ENCODE measurements around the gene AKNA.
A peak's percentile ranks its signal among the peaks of the same experiment; 100 is the strongest.
"Not testable (repeated sequence)": the region's sequence is repeated elsewhere in the genome, so short reads cannot be mapped to it uniquely, and the experiment has no call there.

AKNA gene

GRCh38 chr9:114336699-114337395 is 50.9 kb downstream of the AKNA start:
- no peak for DNase-seq

- no peak for DNase-seq
Observed at GRCh38 chr9:114336157-114336556, 51.6 kb downstream of the AKNA start.

DNA sequence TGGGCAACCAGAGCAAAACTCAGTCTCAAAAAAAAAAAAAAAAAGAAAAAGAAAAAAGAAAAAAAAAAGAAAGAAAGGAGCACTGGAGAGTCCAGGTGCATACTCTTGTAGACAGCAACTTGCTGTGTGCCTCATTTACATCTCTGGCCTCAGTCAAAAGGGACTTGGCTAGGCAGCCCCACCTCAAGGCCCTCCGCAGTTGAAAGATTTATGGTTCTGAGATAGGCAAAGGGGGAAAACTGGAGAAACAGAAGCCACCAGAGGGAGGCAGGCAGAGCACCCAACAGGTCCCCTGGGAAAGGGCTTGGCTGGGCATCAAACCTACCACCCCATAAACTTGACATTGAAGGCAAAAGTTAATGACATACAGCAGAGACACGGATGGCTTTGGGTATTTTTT is 52.0 kb downstream of the AKNA start:
- DNase-seq, result no peak

DNA sequence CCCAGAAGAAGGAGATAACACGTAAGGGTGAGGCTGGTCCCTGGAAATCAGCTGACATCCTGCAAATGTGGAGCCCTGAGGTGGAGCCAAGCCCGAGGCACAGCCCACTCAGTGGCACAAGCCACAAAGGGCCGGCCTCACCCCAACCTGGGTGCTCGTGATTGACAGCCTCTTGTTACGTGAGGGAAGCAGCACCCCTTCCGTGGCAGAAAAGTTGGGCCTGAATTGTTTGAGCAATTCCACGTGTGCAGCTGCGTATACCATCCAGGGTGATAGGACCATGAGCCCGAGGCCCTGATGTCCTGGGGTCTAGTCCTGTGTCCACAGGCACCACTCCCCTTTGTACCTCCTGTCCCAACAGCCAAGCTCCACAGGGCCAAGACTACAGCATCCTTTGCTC is 53.3 kb downstream of the AKNA start:
- no peak for DNase-seq

- DNase-seq, result not testable (repeated sequence)
Observed at GRCh38 chr9:114333718-114334117, 54.1 kb downstream of the AKNA start.

DNA sequence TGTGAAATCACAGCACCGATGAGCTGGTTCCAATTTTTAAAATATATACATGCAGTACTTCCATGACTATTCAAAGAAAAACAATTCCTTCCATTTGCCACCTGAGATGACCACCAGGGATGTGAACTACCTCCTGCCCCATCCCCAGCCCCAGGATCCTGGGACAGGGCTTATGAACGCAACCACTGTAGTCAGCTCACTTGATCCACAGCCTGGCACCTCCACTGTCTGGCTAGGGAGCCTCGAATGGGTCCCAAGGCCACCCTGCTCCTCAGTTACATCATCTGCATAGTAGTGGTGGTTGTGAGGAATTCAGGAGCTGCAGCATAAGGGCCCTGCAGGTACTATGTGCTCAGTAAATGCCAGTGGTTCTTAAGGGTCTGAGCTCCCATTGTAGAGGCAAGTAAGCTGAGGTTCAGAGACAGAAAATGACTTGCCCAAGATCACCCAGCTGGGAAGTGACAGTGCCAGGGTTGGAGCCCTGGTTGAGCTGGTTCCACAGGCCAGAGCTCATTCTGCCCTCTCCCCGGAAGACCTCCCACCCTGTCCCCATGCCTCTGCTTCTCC is 55.2 kb downstream of the AKNA start:
- DNase-seq, result not testable (repeated sequence)

DNA sequence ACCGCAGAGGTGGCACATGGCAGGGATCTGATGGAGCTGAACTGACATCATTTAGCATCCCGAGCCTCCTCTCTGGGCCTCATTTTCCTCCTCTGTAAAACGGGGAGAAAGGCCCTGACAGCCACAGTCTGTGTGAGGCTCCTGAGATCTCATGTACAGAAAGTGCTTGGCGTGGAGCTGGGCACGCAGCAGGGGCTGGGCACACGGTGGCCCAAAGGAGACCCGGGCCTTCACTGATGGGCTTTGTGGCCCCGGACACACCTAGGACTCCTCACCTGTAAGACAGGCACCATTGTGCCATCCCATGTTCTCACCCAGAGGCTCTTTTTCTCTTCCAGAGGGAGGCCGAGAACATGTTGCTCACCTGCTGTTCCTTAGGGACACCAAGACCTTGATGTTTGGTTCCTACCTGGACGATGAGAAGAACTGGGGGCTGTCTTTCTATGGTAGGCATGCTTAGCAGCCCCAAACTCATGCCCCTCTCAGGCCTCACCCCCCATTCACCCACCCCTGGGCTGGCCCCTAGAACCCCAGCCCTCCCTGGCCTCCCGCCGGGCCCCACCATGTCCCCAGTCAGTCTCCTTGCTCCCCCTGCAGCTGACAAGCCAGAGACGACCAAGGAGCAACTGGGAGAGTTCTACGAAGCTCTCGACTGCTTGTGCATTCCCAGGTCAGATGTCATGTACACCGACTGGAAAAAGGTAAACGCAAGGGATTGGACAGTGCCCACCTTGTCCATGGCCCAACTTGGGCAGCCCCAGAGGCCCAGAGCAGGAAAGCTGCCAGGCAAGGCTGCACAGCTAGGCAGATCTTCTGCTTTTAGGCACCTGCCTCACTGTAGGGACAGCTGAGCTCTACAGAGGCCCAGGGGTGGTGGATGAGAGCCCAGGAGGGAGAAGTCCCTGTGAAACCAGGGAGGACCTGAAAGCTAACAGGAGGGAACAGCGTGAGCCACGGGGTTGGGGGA is 56.3 kb downstream of the AKNA start:
- DNase-seq, result not testable (repeated sequence)

- no peak for DNase-seq
Observed at GRCh38 chr9:114330636-114331035, 57.1 kb downstream of the AKNA start.

GRCh38 chr9:114329625-114330022 is 58.2 kb downstream of the AKNA start, which contains the start of gene ORM2:
ORM2 (plus strand) TSS chr9:114329869; CDS start chr9:114329905, 36 bp downstream.
- DNase-seq, result not testable (repeated sequence)

DNA sequence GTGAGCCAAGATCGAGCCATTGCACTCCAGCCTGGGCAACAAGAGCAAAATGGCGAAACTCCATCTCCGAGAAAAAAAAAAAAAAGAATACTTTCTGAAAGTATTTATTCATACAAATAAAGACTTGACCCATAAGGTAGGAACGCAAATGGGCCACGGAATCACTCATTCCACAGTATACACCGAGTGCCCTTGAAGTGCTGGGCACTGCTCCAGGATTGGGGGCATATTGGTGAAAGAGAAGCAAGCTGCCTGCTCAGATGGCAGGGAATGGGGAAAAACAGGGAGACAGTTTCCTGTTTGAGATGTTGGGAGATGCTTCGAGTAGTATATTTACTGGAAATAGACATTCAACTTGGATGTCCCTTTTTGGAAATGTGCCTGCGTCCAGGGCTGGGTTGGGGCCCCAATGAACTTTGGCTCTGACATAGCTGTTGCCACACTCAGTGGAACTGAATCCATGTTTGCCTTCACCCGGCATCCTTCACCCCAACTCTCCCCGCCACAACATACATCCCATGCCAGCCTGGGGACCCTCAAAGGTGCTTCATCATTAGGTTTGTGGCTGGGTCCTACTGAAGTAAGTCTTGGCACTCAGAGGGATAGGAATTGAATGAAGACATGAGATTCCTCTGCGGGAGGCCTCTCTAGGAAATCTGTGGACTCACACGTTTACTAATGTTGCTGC is 58.7 kb downstream of the AKNA start:
- DNase-seq, result not testable (repeated sequence)

- not testable (repeated sequence) for DNase-seq
Observed at GRCh38 chr9:114328357-114328820, 59.4 kb downstream of the AKNA start.

GRCh38 chr9:114327749-114328148 is 60.0 kb downstream of the AKNA start:
- DNase-seq, result no peak

GRCh38 chr9:114325684-114326254 is 62.0 kb downstream of the AKNA start:
- not testable (repeated sequence) for DNase-seq

DNA sequence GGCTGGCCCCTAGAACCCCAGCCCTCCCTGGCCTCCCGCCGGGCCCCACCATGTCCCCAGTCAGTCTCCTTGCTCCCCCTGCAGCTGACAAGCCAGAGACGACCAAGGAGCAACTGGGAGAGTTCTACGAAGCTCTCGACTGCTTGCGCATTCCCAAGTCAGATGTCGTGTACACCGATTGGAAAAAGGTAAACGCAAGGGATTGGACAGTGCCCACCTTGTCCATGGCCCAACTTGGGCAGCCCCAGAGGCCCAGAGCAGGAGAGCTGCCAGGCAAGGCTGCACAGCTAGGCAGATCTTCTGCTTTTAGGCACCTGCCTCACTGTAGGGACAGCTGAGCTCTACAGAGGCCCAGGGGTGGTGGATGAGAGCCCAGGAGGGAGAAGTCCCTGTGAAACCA is 62.8 kb downstream of the AKNA start:
- DNase-seq, result not testable (repeated sequence)

DNA sequence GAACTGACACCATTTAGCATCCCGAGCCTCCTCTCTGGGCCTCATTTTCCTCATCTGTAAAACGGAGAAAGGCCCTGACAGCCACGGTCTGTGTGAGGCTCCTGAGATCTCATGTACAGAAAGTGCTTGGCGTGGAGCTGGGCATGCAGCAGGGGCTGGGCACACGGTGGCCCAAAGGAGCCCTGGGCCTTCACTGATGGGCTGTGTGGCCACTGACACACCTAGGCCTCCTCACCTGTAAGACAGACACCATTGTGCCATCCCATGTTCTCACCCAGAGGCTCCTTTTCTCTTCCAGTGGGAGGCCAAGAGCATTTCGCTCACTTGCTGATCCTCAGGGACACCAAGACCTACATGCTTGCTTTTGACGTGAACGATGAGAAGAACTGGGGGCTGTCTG is 63.3 kb downstream of the AKNA start:
- no peak for DNase-seq

- not testable (repeated sequence) for DNase-seq
Observed at GRCh38 chr9:114323849-114324248, 63.9 kb downstream of the AKNA start.

DNA sequence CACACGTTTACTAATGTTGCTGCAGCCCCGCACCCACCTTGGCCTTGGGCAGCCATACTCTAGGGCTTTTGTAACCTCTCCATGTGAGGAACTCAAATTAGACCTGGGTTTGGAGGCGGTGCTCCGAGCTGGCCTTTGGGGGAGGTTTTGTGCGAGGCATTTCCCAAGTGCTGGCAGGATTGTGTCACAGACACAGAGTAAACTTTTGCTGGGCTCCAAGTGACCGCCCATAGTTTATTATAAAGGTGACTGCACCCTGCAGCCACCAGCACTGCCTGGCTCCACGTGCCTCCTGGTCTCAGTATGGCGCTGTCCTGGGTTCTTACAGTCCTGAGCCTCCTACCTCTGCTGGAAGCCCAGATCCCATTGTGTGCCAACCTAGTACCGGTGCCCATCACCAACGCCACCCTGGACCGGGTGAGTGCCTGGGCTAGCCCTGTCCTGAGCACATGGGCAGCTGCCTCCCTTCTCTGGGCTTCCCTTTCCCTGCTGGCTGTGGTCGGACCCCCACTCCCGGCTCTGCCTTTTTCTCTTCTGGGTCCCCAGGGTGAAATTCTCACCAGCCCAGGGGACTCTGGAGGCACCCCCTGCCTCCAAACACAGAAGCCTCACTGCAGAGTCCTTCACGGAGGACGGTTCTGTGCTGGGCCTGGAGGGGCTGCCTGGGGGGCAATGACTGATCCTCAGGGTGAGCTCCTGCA is 64.8 kb downstream of the AKNA start, which contains the start of gene ORM1:
Gene ORM1, plus strand, starts transcription at position 268 of the 701 bp plus-strand sequence. Its CDS starts 36 bp downstream, at position 304.
- not testable (repeated sequence) for DNase-seq

DNA sequence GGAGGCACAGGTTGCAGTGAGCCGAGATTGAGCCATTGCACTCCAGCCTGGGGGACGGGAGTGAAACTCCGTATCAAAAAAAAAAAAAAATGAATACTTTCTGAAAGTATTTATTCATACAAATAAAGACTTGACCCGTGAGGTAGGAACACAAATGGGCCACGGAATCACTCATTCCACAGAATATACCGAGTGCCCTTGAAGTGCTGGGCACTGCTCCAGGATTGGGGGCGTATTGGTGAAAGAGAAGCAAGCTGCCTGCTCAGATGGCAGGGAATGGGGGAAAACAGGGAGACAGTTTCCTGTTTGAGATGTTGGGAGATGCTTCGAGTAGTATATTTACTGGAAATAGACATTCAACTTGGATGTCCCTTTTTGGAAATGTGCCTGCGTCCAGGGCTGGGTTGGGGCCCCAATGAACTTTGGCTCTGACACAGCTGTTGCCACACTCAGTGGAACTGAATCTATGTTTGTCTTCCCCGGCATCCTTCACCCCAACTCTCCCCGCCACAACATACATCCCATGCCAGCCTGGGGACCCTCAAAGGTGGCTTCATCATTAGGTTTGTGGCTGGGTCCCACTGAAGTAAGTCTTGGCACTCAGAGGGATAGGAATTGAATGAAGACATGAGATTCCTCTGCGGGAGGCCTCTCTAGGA is 65.5 kb downstream of the AKNA start:
- not testable (repeated sequence) for DNase-seq

- peak; percentile 75 for DNase-seq
Observed at GRCh38 chr9:114321759-114322158, 66.0 kb downstream of the AKNA start.

DNA sequence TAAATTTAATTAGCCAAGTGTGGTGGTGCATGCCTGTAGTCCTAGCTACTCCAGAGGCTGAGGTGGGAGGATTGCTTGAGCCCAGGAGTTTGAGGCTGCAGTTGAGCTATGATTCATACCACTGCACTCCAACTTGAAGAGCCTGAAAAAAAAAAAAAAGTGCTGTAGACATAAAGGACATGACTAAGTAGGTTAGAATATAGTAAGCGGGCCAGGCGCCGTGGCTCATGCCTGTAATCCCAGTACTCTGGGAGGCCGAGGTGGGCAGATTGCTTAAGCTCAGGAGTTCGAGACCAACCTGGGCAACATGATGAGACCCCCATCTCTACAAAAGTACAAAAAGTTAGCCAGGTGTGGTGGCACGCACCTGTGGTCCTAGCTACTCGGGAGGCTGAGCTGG is 67.1 kb downstream of the AKNA start:
- peak; percentile 44 for DNase-seq

DNA sequence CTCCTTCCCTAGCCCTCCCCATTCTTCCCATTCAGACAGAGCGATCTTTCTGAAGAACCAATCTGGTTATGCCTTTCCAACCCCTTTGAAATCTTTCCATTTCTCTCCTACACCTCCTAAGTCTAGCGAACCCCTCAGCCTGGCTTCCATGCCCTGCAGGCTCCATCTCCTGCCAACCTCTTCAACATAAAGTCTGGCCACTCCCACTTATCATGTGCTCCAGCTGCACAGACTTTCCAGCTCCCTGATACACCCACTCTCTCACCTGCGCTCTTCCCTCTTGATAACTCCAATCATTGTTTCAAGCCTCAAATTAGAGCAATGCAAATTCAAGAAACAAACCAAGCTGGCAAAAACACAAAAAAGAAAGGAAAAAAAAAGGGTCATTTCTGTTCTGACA is 68.6 kb downstream of the AKNA start:
- DNase-seq, result no peak

Data from fibroblast of skin of scalp (primary cell).